HG03521 (cell line): ENCODE measurements around the gene NIPBL.
A peak's percentile ranks its signal among the peaks of the same experiment; 100 is the strongest.
"Not testable (repeated sequence)": the region's sequence is repeated elsewhere in the genome, so short reads cannot be mapped to it uniquely, and the experiment has no call there.

ENCODE experiments used
- ATAC-seq: cut with Tn5 transposase; IDR thresholded peaks from one replicate; pipeline ENCODE4 v1.9.1; 2021; ENCODE audit warnings: mild to moderate bottlenecking, moderate library complexity; ENCODE audit not compliant: unreplicated experiment

NIPBL gene

DNA sequence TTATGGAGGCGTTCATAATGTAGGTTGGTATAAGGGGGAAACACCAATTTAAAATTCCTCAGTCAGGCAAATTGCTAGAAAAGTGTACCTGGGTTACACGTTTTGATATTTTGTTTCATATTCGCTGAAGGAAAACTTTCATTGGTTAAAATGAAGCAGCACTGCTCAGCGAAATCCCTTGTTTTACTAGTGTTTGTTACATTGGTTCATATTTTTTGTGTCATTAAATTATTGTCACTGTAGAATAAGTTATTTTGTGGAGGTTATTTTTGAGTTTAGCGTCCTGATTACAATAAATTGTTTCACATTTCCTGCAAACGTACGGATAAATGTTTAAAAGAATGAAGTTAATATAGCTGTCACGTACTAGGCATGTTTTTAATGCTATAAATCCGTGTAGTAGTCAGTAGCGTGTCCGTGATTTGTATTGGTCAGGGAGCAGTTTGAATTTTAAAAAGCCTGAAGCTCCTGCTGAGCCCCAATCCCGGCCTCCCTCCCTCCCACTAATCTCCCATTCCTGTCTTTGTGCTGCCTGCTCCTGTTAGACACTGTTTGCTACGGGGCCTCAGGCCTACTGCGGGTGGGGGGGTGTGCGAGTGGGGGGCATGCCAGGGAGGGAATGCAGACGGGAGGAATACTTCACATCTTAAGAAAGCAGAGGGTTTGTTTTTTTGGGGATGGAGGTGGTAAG lies 2.0 kb downstream of the NIPBL start:
- ATAC-seq, result no peak

DNA sequence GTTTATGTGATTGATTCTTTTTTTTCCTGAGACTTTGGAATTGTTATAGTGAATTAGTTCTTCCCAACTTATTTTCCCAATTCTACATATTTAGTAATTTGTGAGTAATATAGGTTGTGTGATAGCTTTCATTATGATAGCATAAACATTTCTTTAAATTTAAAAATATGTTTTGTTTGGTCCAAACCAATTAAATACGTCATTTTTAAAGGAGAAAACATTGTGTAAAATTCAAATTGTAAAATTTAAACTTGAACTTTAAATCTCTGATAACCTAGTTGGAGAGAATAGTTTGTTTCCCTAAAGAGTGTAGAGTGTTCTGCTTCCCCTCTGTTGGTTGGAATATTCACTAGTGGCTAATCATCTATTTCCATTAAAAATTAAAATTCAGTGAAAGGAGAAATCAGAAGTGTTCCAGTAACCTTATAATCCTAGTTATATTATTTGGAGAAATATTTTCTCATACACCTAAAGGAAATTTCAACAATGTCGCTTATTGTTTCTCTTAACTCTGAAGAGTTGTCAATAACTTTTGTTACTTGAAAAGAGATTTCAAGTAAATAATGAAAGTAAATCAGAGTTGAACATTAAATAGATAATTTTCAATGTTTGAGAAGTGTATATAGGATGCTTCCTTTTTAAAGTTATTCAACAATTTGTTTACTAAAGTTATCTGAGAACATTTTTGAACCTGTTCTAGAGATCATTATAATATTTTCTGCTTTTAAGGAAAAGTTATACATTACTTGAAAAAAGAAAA lies 2.9 kb downstream of the NIPBL start:
- no peak for ATAC-seq

DNA sequence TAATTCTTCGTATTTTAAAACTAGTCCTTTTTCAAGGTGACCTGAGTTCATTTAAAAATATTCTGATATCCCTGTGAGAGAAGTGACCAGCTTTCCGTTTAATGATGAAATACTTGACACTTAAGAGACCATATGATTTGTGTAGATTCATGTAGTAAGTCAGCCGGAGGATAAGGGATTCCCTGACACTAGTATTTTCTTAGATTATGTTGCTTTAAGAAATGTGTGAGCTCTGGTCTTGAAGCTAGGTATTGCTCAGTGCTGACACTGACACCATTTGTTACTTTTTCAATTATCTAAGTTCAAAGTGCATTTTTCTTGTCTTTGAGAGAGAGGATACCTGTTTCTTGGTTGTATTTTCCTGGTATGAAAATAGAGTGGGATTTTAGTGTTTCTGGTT lies 4.2 kb downstream of the NIPBL start:
- no peak for ATAC-seq

DNA sequence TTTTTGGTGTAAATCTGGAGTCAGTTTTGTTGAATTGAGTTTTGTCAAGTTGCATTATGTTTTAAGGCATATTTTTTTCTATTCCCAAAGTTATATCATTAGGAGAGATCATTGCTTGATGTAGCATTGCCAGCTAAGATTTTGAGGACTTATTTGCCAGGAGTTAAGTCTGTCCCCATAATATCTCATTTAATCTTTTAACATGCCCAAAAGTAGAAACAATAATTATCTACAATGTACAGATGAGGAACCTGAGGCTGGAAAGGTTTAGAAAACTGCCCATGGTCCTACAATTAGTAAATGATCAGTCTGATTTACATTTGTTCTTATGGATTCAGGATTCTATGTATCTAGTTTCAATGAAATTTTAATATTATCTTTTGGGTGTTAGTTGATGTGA lies 4.7 kb downstream of the NIPBL start:
- ATAC-seq, result no peak

DNA sequence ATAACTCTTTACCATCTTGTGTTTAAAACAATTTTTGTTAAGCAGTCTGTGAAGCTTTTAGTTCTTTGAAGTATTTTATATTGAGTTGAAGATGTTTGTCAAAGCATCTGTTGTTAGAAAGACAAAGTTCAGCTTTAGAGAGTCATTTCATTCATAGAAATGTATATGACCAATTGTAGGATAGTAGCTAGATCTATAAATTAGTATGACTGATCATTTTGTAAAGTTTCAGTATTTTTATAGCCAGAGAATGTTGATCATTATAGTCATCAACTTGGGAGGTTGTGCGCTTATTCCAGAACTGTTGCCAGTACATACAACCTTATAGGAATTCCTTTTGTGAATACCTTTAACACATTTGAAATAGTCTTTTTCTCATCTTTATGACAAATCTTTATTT lies 5.2 kb downstream of the NIPBL start:
- no peak for ATAC-seq

DNA sequence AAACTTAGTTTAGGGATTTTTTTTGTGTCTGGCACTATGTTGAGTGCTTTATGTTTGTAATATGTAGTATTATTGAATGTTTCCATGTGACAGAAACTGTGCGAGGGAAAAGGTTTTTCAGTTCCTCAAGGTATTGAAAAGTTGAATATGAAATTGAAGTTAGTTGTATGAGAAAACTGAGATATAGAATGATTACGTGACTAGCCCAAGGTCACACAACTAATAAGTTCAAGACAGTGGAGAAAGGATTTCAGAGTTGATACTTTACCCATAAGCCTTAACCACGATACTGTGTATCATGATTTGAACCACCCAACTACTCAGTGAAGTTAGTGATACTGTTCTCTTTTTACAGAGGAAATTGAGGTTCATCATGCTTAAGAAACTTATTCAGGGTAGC lies 5.7 kb downstream of the NIPBL start:
- peak; percentile 37 for ATAC-seq

DNA sequence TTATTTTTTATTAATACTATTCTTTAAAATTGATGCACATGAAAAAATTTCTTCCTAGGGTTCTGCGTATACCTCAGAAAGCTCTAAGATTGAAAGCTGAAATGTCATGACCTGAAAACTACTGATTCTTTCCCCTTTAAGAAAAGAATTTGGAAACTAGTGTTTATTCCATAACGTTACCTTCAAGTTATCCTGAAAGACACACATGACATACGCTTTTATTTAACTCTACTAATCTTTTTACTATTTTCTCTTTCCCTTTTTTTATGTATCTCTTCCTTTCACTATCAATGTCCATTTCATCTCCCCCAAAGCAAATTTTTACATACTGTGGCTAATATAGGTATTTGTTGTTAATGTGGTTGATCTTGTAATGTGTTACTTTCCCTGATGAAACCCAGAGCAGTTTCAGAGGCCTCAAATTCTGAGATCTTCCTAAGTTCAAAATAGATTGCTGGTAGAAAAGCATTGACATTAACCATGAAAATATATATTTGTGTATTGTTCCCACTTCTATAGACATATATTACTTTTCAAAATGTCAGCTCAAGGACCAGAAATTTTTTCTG lies 7.4 kb downstream of the NIPBL start:
- no peak for ATAC-seq

DNA sequence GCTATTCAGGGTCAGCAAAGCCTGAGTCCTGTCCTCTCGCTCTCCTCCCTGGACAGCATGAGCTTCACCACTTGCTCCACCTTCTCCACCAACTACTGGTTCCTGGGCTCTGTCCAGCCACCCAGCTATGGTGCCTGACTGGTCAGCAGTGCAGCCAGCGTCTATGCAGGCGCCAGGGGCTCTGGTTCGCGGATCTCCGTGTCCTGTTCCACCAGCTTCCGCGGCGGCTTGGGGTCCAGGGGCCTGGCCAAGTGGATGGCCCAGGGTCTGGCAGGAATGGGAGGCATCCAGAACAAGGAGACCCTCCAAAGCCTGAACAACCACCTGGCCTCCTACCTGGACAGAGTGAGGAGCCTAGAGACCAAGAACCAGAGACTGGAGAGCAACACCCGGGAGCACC lies 8.6 kb downstream of the NIPBL start:
- ATAC-seq, result no peak

DNA sequence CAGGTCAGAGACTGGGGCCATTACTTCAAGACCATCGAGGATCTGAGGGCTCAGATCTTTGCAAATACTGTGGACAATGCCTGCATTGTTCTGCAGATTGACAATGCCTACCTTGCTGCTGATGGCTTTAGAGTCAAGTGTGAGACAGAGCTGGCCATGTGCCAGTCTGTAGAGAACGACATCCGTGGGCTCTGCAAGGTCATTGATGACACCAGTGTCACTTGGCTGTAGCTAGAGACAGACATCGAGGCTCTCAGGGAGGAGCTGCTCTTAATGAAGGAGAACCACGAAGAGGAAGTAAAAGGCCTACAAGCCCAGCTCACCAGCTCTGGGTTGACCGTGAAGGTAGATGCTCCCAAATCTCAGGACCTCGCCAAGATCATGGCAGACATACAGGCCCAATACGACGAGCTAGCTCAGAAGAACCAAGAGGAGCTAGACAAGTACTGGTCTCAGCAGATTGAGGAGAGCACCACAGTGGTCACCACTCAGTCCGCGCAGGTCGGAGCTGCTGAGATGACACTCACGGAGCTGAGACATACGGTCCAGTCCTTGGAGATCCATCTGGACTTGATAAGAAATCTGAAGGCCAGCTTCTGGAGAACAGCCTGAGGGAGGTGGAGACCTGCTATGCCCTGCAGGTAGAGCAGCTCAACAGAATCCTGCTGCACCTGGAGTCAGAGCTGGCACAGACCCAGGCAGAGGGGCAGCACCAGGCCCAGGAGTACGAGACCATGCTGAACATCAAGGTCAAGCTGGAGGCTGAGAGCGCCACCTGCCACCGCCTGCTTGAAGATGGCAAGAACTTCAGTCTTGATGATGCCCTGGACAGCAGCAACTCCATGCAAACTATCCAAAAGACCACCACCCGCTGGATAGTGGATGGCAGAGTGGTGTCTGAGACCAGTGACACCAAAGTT lies 9.3 kb downstream of the NIPBL start:
- no peak for ATAC-seq

DNA sequence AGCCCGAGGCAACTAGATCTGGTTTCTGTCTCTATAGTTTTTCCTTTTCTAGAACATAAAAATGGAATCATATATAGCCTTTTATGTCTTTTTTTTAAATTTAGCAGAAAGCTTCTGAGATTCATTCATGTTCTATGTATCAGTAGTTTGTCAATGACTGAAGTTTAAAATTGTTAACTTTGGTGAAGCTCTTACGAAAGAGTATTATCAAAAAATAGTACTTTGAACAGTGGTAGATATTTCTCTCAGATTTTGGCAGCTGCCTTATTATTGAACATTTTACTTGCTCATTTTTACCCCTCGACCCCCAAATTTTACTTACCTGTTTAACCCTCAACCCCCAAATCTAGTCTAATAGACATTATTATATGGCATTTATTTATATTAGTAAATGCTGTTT lies 10.2 kb downstream of the NIPBL start:
- ATAC-seq, result no peak

DNA sequence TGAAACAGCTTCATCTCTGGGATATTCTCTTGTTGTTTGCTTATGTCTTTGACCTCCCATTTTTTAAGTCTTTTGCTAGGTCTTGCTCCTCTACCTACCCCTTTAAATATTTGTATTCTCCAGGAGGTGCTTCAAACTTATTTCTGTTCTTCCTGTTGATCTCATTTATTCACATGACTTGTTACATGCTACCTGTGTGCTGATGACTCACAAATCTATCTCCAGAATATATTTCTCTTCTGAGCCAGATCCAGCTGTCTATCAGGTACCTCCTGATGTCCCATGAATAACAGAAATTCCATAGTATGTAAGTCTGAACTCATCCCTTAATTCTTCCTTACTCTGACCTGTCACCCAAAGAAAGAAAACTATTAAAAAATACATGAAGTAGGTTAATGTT lies 11.0 kb downstream of the NIPBL start:
- no peak for ATAC-seq

DNA sequence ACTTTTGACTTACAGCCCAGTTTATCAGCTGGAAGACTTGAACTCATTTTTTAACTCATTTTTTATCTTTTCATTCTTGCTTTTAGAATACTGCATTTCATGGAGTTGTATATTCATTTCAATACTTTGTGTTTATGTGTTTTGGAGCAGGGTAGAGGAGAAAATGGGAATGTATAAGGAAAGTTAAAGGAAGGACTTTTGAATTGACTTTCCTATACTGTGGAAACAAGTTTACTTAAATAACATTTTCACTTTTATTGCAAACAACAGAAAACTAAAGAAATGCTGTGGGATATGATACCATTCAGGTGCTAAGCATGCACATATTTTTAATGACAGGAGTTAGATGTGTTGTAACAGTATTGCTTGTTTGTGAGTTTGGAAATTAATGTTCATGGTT lies 11.7 kb downstream of the NIPBL start:
- ATAC-seq, result no peak

DNA sequence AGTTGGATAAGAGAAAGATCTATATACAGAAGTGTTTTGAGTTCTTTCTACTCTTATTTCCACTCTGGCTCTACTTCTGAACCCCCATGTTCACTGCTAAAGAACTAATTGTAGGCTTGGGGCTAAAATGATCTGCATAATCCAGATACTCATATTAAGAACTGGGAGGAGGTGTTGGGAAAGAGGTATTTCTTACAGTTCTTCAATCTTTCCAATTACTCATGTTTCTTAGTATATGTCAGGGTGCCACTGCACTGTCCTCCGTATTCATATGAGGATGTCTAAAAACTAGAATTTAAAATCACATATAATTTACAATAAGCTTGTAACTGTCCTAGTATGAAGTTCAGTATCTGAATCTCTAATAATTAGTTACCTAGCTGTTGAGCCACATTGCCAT lies 12.7 kb downstream of the NIPBL start:
- ATAC-seq, result no peak

DNA sequence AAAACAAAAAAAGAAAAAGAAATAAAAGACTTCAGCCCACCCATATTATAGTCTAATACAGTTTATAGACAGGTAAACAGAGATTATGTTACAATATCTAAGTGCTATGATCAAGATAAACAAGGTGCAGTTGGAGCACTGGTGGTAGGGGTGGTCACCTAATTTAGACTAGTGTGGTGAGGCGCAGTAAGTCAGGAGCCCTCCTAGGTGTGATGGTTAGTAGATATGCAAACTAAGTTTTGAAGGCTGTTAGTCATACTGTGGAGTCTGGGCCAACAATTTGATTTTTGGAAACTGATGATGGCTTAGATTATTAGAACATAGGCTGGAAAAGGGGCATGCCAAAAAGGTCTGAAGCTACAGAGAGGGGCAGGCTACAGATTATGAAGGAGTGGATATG lies 14.7 kb downstream of the NIPBL start:
- ATAC-seq, result no peak

DNA sequence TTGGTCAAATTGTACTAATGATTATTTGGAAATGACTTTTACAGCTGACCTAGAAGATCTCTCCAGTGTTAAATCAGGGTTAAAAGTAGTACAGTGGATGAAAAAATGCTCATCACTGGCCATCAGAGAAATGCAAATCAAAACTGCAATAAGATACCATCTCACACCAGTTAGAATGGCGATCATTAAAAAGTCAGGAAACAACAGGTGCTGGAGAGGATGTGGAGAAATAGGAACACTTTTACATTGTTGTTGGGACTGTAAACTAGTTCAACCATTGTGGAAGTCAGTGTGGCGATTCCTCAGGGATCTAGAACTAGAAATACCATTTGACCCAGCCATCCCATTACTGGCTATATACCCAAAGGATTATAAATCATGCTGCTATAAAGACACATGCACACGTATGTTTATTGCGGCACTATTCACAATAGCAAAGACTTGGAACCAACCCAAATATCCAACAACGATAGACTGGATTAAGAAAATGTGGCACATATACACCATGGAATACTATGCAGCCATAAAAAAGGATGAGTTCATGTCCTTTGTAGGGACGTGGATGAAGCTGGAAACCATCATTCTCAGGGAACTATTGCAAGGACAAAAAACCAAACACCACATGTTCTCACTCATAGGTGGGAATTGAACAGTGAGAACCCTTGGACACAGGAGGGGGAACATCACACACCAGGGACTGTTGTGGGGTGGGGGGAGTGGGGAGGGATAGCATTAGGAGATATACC lies 15.7 kb downstream of the NIPBL start:
- ATAC-seq, result not testable (repeated sequence)

DNA sequence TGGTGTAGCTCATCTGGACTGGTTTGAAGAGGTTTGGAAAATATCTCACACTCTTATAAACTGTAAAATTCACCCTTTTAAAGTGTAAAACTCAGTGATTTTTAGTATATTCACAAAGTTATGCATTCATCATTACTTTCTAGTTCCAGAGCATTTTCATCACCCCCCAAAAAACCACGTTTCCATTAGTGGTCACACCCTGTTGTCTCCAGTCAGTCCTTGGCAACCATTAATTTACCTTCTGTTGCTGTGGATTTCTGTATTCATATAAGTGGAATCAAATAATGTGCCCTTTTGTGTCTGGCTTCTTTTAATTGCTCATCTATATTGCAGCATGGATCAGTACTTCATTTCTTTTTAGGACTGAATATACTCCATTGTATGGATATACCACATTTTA lies 18.4 kb downstream of the NIPBL start:
- no peak for ATAC-seq

DNA sequence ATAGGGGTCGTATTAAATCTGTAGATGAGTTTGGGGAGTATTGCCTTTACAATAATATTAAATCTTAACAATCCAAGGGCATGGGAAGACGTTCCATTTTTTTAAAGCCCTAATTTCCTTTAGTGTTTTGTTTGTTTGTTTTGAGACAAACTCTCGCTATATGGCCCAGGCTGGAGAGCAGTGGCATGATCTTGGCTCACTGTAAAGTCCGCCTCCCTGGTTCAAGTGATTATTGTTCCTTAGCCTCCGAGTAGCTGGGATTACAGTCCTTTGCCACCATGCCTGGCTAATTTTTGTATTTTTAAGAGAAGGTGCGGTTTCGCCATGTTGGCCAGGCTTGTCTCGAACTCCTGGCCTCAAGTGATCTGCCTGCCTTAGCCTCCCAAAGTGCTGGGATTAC lies 19.9 kb downstream of the NIPBL start:
- no peak for ATAC-seq

DNA sequence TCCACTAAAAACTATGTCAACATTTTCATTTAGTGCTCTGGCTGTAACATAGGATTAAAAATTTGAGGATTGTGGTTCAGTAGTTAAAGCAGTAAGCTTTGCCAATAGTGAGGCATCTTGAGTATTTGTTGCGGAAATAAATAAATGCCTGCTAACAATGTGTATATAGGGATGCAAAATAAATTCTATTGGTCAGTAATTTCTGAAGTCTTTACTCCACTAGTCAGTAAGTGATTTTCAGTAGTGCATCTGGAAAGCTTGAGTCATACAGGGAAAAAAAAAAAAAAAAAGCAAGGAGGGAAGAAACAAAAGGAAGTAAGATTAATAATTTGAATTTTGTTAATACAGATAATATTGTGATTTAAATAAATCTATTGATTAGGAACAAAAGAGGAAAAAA lies 21.0 kb downstream of the NIPBL start:
- no peak for ATAC-seq

DNA sequence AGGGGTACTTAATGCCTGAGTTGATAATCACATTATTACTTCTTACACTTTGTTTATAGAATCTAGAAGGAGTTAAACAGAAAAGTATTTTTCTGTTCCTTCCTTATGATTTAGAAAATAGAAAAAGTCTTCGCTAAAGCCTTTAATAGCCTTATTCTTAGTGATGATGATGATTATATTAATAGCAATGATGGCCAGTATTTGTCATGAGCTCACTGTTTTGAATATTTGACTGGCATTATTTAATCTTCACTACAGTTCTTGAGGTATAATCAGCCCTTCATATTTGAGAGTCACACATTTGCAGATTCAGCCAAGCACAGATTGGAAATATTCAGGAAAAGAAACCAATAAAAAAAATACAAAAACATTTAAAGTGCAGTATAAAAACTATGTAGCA lies 23.3 kb downstream of the NIPBL start:
- ATAC-seq, result no peak

DNA sequence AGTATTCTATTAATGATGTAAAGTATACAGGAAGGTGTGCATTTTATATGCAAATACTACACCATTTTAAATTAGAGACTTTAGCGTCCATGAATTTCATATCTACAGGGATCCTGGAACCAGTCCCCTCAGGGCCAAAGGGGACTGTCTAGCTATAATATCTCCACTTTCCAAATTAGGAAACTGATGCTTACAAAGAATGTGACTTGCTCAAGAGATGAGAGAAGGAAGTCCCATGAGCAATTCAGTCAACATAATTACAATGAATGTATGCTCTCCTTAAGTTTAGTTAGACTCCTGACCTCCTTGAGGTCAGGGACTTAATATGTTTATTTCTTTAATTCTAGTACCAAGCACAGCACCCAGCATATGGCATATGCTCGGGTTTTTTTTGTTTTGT lies 23.7 kb downstream of the NIPBL start:
- ATAC-seq, result no peak

DNA sequence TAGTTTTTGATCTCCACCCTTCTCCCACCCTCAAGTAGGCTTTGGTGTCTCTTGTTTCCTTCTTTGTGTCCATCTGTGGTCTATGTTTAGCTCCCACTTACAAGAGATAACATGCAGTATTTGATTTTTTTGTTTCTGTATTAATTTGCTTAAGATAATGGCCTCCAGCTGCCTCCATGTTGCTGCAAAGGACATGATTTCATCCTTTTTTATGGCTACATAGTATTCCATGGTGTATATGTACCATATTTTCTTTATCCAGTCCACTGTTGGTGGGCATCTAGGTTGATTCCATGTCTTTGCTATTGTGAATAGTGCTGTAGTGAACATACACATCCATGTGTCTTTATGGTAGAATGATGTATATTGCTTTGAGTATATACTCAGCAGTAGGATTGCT lies 24.5 kb downstream of the NIPBL start:
- ATAC-seq, result not testable (repeated sequence)
